ENCODE data around the gene PPP1R3G. TPM values are rescaled to one million over a fixed set of nuclear protein-coding genes. Genes with fewer than 3 reads are reported as not detected.

Gene PPP1R3G
- total RNA-seq, 6 experiments from 2014 or later: 0.35 to 0.98 (median 0.52) TPM

GRCh38 chr6:5130135-5130866, 45.2 kb downstream of the PPP1R3G start:
- ATAC-seq (peak in 1 of 4 donors; percentile 11), DNase-seq (no peak)
- Histone ChIP-seq H3K27ac (peak overlapping the region in 1 of 3 donors; percentile 28), H3K4me1 (no peaks in the 10 kb centered on the region), H3K4me3 (no peak overlapping the region), H3K27me3 (no peaks in the 10 kb centered on the region), H3K9me3 (no peaks in the 10 kb centered on the region), H3K36me3 (no peaks in the 10 kb centered on the region)
- intact Hi-C loops (cut with DNase I): no loop called here
- WGBS (ENCODE audit: insufficient coverage, low coverage, low lambda C conversion rate, missing lambda C conversion rate): 74% methylated on average over 3 of the region's 10 CpGs
- TF ChIP-seq POLR2A (IDR thresholded peaks at IDR 0.05) (no peak), CTCF (IDR thresholded peaks at IDR 0.05) (no peak)

- no peaks in the 10 kb centered on the region for H3K36me3 ChIP-seq
- no peaks in the 10 kb centered on the region for H3K27me3 ChIP-seq
- H3K4me3 ChIP-seq: no peak overlapping the region
- peak overlapping the region; percentile 9 to 36 (median 19) for H3K27ac ChIP-seq
- TF ChIP-seq POLR2A (IDR thresholded peaks at IDR 0.05): no peak
- no peak for TF ChIP-seq CTCF (IDR thresholded peaks at IDR 0.05)
- no peaks in the 10 kb centered on the region for H3K4me1 ChIP-seq
- ATAC-seq: peak; percentile 81 to 93 (median 91)
- intact Hi-C loops (cut with DNase I): no loop called here
- WGBS (ENCODE audit: insufficient coverage, low coverage, low lambda C conversion rate, missing lambda C conversion rate): 46% methylated on average over 6 of the region's 7 CpGs
- no peaks in the 10 kb centered on the region for H3K9me3 ChIP-seq
- DNase-seq: peak in 1 of 3 donors; percentile 59
Observed at GRCh38 chr6:5132731-5133130, 47.6 kb downstream of the PPP1R3G start.

GRCh38 chr6:5133943-5134342, 48.8 kb downstream of the PPP1R3G start:
- no peak for DNase-seq
- WGBS (ENCODE audit: insufficient coverage, low coverage, low lambda C conversion rate, missing lambda C conversion rate): 90% methylated on average over 2 of the region's 2 CpGs
- no peak for ATAC-seq
- intact Hi-C loops (cut with DNase I): no loop called here
- Histone ChIP-seq H3K9me3 (no peaks in the 10 kb centered on the region), H3K4me3 (no peak overlapping the region), H3K27me3 (no peaks in the 10 kb centered on the region), H3K36me3 (no peaks in the 10 kb centered on the region), H3K4me1 (no peaks in the 10 kb centered on the region), H3K27ac (no peak overlapping the region)
- no peak for TF ChIP-seq POLR2A (IDR thresholded peaks at IDR 0.05)

GRCh38 chr6:5135788-5136376, 50.7 kb downstream of the PPP1R3G start:
- Histone ChIP-seq H3K36me3 (no peaks in the 10 kb centered on the region), H3K27me3 (no peaks in the 10 kb centered on the region), H3K9me3 (no peaks in the 10 kb centered on the region), H3K27ac (no peak overlapping the region), H3K4me1 (peaks cover 0 to 7% (median 0%) of the 10 kb centered on the region in 4 donors), H3K4me3 (no peak overlapping the region)
- TF ChIP-seq CTCF (IDR thresholded peaks at IDR 0.05) (peak; percentile 31 to 55 (median 43)), POLR2A (IDR thresholded peaks at IDR 0.05) (no peak)
- 60% methylated on average over 9 of the region's 9 CpGs for WGBS (ENCODE audit: insufficient coverage, low coverage, low lambda C conversion rate, missing lambda C conversion rate)
- intact Hi-C loops (cut with DNase I): no loop called here
- DNase-seq: no peak
- peak; percentile 23 to 72 (median 34) for ATAC-seq

- Histone ChIP-seq H3K9me3 (no peaks in the 10 kb centered on the region), H3K27ac (no peak overlapping the region), H3K4me3 (no peak overlapping the region), H3K27me3 (no peaks in the 10 kb centered on the region), H3K4me1 (peaks cover 0 to 7% (median 0%) of the 10 kb centered on the region in 4 donors), H3K36me3 (no peaks in the 10 kb centered on the region)
- TF ChIP-seq CTCF (IDR thresholded peaks at IDR 0.05): no peak
- no peak for TF ChIP-seq POLR2A (IDR thresholded peaks at IDR 0.05)
- 83% methylated on average over 8 of the region's 8 CpGs for WGBS (ENCODE audit: insufficient coverage, low coverage, low lambda C conversion rate, missing lambda C conversion rate)
- no peak for DNase-seq
- no peak for ATAC-seq
- intact Hi-C loops (cut with DNase I): no loop called here
Observed at GRCh38 chr6:5136851-5137250, 51.7 kb downstream of the PPP1R3G start.
